H9 (cell line): ENCODE data around the gene KIF24. TPM values are rescaled to one million over a fixed set of nuclear protein-coding genes. Genes with fewer than 3 reads are reported as not detected.

Experiments
- DNase-seq: peaks from one replicate; pipeline ENCODE4 v3.0.0-alpha.2; 2017
- H2AFZ ChIP-seq: one replicate; pipeline ENCODE4 v1.6.1; 2013; ENCODE audit warnings: mild to moderate bottlenecking, low read length, control low read depth, moderate library complexity
- H2AK5ac ChIP-seq: 2 replicates; pipeline ENCODE4 v1.6.1; 2013; ENCODE audit warnings: low read length, control low read depth, mixed read lengths; ENCODE audit not compliant: insufficient read length
- H2BK120ac ChIP-seq: one replicate; pipeline ENCODE4 v1.6.1; 2013; ENCODE audit warnings: low read depth, mild to moderate bottlenecking, low read length, control low read depth, inconsistent platforms; ENCODE audit not compliant: poor library complexity, severe bottlenecking
- H2BK12ac ChIP-seq: 2 replicates; pipeline ENCODE4 v1.6.1; 2013; ENCODE audit warnings: low read length, control low read depth, mixed read lengths, low read depth; ENCODE audit not compliant: insufficient read length
- H2BK15ac ChIP-seq: 2 replicates; pipeline ENCODE4 v1.6.1; 2013; ENCODE audit warnings: low read depth, low read length, control low read depth
- H2BK20ac ChIP-seq: one replicate; pipeline ENCODE4 v1.6.1; 2013; ENCODE audit warnings: low read depth, mild to moderate bottlenecking, low read length, control low read depth, inconsistent platforms; ENCODE audit not compliant: poor library complexity, severe bottlenecking
- H2BK5ac ChIP-seq: 2 replicates; pipeline ENCODE4 v1.6.1; 2013; ENCODE audit warnings: low read length, control low read depth, mixed read lengths; ENCODE audit not compliant: insufficient read length
- H3K14ac ChIP-seq: 2 replicates; pipeline ENCODE4 v1.6.1; 2013; ENCODE audit warnings: low read length, control low read depth; ENCODE audit not compliant: insufficient read depth
- H3K18ac ChIP-seq: 2 replicates; pipeline ENCODE4 v1.6.1; 2013; ENCODE audit warnings: low read depth, mild to moderate bottlenecking, mixed read lengths, low read length, control low read depth; ENCODE audit not compliant: insufficient read length
- H3K23ac ChIP-seq: 2 replicates; pipeline ENCODE4 v1.6.1; 2013; ENCODE audit warnings: low read length, control low read depth, mixed read lengths, low read depth; ENCODE audit not compliant: insufficient read length
- H3K23me2 ChIP-seq: 2 replicates; pipeline ENCODE4 v1.6.1; 2013; ENCODE audit warnings: low read depth, mild to moderate bottlenecking, mixed read lengths, low read length, control low read depth; ENCODE audit not compliant: insufficient read length, poor library complexity, severe bottlenecking
- H3K27ac ChIP-seq: 2 replicates; pipeline ENCODE4 v1.5.1; 2013; ENCODE audit warnings: low read length, control low read depth, mixed read lengths, low read depth; ENCODE audit not compliant: insufficient read length
- H3K27me3 ChIP-seq: 2 replicates; pipeline ENCODE4 v1.6.1; 2013; ENCODE audit warnings: low read length, control low read depth, inconsistent platforms; ENCODE audit not compliant: insufficient read depth
- H3K4ac ChIP-seq: 2 replicates; pipeline ENCODE4 v1.6.1; 2013; ENCODE audit warnings: low read depth, mild to moderate bottlenecking, control low read depth, inconsistent platforms, low read length, moderate library complexity
- H3K4me1 ChIP-seq: 2 replicates; pipeline ENCODE4 v1.6.1; 2013; ENCODE audit warnings: low read length, control low read depth, inconsistent platforms; ENCODE audit not compliant: insufficient read depth
- H3K4me2 ChIP-seq: 2 replicates; pipeline ENCODE4 v1.6.1; 2013; ENCODE audit warnings: low read length, control low read depth, mixed read lengths; ENCODE audit not compliant: insufficient read length, insufficient read depth
- H3K56ac ChIP-seq: 2 replicates; pipeline ENCODE4 v1.6.1; 2013; ENCODE audit warnings: low read depth, mild to moderate bottlenecking, mixed read lengths, low read length, control low read depth; ENCODE audit not compliant: insufficient read length
- H3K79me1 ChIP-seq: 2 replicates; pipeline ENCODE4 v1.6.1; 2013; ENCODE audit warnings: low read depth, mild to moderate bottlenecking, moderate library complexity, low read length, control low read depth, inconsistent platforms; ENCODE audit not compliant: insufficient read depth, poor library complexity, severe bottlenecking
- H3K79me2 ChIP-seq: 2 replicates; pipeline ENCODE4 v1.6.1; 2013; ENCODE audit warnings: low read length, control low read depth, inconsistent platforms; ENCODE audit not compliant: insufficient read depth
- H3K9ac ChIP-seq: 2 replicates; pipeline ENCODE4 v1.6.1; 2013; ENCODE audit warnings: low read length, control low read depth, mixed read lengths; ENCODE audit not compliant: insufficient read length; ENCODE audit errors: extremely low read depth
- H3K9me3 ChIP-seq: one replicate; pipeline ENCODE4 v1.6.1; 2013; ENCODE audit warnings: low read depth, low read length, inconsistent platforms; ENCODE audit not compliant: control insufficient read depth
- H3T11ph ChIP-seq: one replicate; pipeline ENCODE4 v1.6.1; 2013; ENCODE audit warnings: mild to moderate bottlenecking, low read length, control low read depth, inconsistent platforms
- H4K20me1 ChIP-seq: one replicate; pipeline ENCODE4 v1.6.1; 2013; ENCODE audit not compliant: control insufficient read depth, insufficient read length, insufficient read depth
- H4K5ac ChIP-seq: 2 replicates; pipeline ENCODE4 v1.6.1; 2013; ENCODE audit warnings: low read depth, mild to moderate bottlenecking, mixed read lengths, low read length, control low read depth; ENCODE audit not compliant: insufficient read length
- H4K8ac ChIP-seq: replicated peaks from 2 replicates; pipeline ENCODE4 v1.6.1; 2013; ENCODE audit warnings: low read length, control low read depth, mixed read lengths, low read depth; ENCODE audit not compliant: insufficient read length
- H4K91ac ChIP-seq: 2 replicates; pipeline ENCODE4 v1.6.1; 2013; ENCODE audit warnings: low read depth, mild to moderate bottlenecking, moderate library complexity, mixed read lengths, low read length, control low read depth; ENCODE audit not compliant: insufficient read length
- H3K27ac Mint-ChIP-seq, 3 experiments: 2 replicates in 2 of 3; 3 replicates in 1 of 3; pipeline ENCODE4 v1.8.0; 2020 to 2021; ENCODE audit warnings: mixed read lengths in 3 of 3, mild to moderate bottlenecking in 1 of 3, moderate library complexity in 1 of 3
- H3K27me3 Mint-ChIP-seq: 2 replicates; pipeline ENCODE4 v1.8.0; 2021; ENCODE audit warnings: low read depth, mild to moderate bottlenecking, moderate library complexity, mixed read lengths
- H3K36me3 Mint-ChIP-seq, 3 experiments: 2 replicates in 2 of 3; 3 replicates in 1 of 3; pipeline ENCODE4 v1.8.0; 2020 to 2021; ENCODE audit warnings: low read depth in 3 of 3, mixed read lengths in 3 of 3; ENCODE audit not compliant: insufficient read depth in 1 of 3
- H3K4me1 Mint-ChIP-seq, 2 experiments: 2 replicates each; pipeline ENCODE4 v1.8.0; 2020; ENCODE audit warnings: mixed read lengths in 2 of 2
- H3K4me3 Mint-ChIP-seq, 2 experiments: 2 replicates in 1 of 2; 3 replicates in 1 of 2; pipeline ENCODE4 v1.8.0; 2020 to 2021; ENCODE audit warnings: mild to moderate bottlenecking in 2 of 2, mixed read lengths in 2 of 2, moderate library complexity in 1 of 2
- H3K9me3 Mint-ChIP-seq, 2 experiments: 2 replicates in 1 of 2; 3 replicates in 1 of 2; pipeline ENCODE4 v1.8.0; 2020; ENCODE audit warnings: mild to moderate bottlenecking in 2 of 2, mixed read lengths in 2 of 2, moderate library complexity in 1 of 2
- WGBS: extraction: QIAGEN DNeasy Blood & Tissue Kit; methylation state at CpG from one replicate; pipeline ENCODE4 v1.1.7; 2013; ENCODE audit warnings: missing lambda C conversion rate, low lambda C conversion rate, mixed read lengths; ENCODE audit not compliant: insufficient read length; ENCODE audit errors: extremely low coverage; 5-methylcytosine and 5-hydroxymethylcytosine counted together
- total RNA-seq: library from RNA; stranded (reverse); gene quantifications from 2 replicates; pipeline ENCODE4 v1.2.1, GENCODE V29; 2021
- TF ChIP-seq, protein P1 (sequence below): fragments of 200-600 bp; sonication (generic); conservative IDR thresholded peaks from 3 replicates; pipeline ENCODE4 v1.8.0; 2021; ENCODE audit warnings: antibody characterized with exemption, mild to moderate bottlenecking

The KIF24 gene
- total RNA-seq, 1 experiment from 2014 or later, result 4.0 TPM

DNA sequence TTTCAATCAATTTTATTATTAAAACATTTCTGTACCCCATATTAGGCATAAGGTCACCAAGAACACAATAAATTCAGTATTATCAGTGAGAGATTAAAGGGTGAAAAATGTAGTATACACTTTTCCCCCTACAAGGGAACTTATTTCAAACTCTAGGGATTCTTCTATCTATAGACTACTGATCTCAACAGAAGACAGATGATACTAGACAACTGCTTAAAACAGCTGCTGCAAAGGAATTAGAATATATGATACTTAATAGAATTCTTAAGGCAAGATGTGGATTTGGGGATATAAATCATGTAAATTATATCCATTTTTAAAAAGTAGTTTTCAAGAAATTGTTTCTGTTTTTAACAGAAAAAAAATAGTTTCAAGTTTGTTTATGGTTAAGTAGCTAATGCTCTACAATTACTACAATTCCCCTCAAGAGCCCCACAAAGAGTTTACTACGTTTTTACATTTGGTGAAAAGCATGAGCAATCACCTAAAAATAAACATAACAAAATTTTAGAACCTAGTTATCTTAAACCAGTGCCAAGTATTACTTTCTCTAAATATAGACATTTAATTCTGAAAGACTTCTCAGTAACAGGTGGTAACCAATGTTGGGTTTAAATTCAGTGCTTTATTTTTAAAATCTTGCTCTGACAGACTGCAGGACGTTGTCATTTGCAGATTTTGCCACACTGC, 6.0 kb downstream of the KIF24 start:
- WGBS, result no CpG with 5 or more reads among the region's 2 CpGs
- no peak overlapping the region for H4K91ac ChIP-seq
- Mint-ChIP-seq H3K4me3 (no peak overlapping the region), H3K4me1 (peaks cover 5 to 11% of the 10 kb centered on the region in 2 experiments), H3K27me3 (no peaks in the 10 kb centered on the region), H3K9me3 (no peaks in the 10 kb centered on the region), H3K27ac (no peak overlapping the region), H3K36me3 (no peaks in the 10 kb centered on the region)
- no peak overlapping the region for H3K56ac ChIP-seq
- H3K14ac ChIP-seq, result no peak overlapping the region
- no peak overlapping the region for H3K18ac ChIP-seq
- H4K5ac ChIP-seq, result no peak overlapping the region
- H4K8ac ChIP-seq, result no peak overlapping the region
- H3K79me2 ChIP-seq, result no peaks in the 10 kb centered on the region; the same call in 1 of the 2 replicates
- H4K20me1 ChIP-seq, result no peaks in the 10 kb centered on the region
- no peak overlapping the region for H2AFZ ChIP-seq
- no peak overlapping the region for H2BK12ac ChIP-seq
- H3K9me3 ChIP-seq, result no peaks in the 10 kb centered on the region
- H3K23ac ChIP-seq, result no peak overlapping the region
- H2BK120ac ChIP-seq, result no peak overlapping the region
- H3T11ph ChIP-seq, result no peak overlapping the region
- H2AK5ac ChIP-seq, result no peak overlapping the region
- DNase-seq, result no peak
- H3K4ac ChIP-seq, result no peak overlapping the region
- TF ChIP-seq, protein P1, sequence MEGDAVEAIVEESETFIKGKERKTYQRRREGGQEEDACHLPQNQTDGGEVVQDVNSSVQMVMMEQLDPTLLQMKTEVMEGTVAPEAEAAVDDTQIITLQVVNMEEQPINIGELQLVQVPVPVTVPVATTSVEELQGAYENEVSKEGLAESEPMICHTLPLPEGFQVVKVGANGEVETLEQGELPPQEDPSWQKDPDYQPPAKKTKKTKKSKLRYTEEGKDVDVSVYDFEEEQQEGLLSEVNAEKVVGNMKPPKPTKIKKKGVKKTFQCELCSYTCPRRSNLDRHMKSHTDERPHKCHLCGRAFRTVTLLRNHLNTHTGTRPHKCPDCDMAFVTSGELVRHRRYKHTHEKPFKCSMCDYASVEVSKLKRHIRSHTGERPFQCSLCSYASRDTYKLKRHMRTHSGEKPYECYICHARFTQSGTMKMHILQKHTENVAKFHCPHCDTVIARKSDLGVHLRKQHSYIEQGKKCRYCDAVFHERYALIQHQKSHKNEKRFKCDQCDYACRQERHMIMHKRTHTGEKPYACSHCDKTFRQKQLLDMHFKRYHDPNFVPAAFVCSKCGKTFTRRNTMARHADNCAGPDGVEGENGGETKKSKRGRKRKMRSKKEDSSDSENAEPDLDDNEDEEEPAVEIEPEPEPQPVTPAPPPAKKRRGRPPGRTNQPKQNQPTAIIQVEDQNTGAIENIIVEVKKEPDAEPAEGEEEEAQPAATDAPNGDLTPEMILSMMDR, result no peak
- H3K79me1 ChIP-seq, result no peaks in the 10 kb centered on the region
- H3K27me3 ChIP-seq, result no peaks in the 10 kb centered on the region
- H2BK5ac ChIP-seq, result no peak overlapping the region
- H3K9ac ChIP-seq, result no peak overlapping the region
- H3K27ac ChIP-seq, result no peak overlapping the region
- H3K4me2 ChIP-seq, result no peak overlapping the region
- H3K4me1 ChIP-seq, result no peaks in the 10 kb centered on the region; the same call in 1 of the 2 replicates
- H2BK15ac ChIP-seq, result no peak overlapping the region
- H3K23me2 ChIP-seq, result no peaks in the 10 kb centered on the region
- no peak overlapping the region for H2BK20ac ChIP-seq
